ENCODE measurements around the gene PTPRQ.

DNA sequence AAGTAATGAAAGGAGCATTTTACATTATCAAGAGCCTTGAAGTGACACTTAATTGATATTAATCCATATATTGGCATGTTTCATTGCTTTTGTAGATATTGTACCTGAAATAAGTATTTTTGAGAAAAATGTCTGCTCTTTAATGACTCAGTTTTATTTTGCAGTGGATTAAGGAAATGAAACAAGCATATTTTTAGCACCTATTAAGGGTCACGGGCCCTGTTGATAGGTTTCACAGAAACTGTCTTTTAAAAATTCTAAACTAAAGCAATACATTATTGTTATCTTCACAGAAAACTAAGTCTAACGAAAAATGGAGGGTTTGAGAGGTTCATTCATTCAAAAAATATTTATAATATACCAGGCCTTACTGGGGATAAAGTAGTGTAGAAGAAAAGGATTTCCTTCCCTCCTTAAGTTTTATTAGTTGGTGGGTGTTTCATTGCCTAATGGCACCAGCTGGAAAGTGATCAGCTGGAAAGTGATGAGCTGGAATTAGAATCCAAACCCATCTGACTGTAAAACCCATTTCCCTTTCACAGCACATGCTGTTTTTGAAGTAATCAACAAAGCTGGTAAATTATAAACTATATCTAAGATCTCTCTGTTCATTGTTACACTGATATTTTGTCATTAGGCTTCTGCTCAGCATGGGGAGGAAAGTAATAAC is 54.2 kb downstream of the PTPRQ start:
- TF ChIP-seq POLR2A (IDR thresholded peaks at IDR 0.05): no peak
- TF ChIP-seq, protein P1, sequence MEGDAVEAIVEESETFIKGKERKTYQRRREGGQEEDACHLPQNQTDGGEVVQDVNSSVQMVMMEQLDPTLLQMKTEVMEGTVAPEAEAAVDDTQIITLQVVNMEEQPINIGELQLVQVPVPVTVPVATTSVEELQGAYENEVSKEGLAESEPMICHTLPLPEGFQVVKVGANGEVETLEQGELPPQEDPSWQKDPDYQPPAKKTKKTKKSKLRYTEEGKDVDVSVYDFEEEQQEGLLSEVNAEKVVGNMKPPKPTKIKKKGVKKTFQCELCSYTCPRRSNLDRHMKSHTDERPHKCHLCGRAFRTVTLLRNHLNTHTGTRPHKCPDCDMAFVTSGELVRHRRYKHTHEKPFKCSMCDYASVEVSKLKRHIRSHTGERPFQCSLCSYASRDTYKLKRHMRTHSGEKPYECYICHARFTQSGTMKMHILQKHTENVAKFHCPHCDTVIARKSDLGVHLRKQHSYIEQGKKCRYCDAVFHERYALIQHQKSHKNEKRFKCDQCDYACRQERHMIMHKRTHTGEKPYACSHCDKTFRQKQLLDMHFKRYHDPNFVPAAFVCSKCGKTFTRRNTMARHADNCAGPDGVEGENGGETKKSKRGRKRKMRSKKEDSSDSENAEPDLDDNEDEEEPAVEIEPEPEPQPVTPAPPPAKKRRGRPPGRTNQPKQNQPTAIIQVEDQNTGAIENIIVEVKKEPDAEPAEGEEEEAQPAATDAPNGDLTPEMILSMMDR (IDR thresholded peaks at IDR 0.05): no peak
